Measurements from ENCODE around the gene NLGN3. TPM values are rescaled to one million over a fixed set of nuclear protein-coding genes. Genes with fewer than 3 reads are reported as not detected.

NLGN3 gene
- total and polyA plus RNA-seq, 8 donors, result 0.12 to 10.7 (median 0.71) TPM; not detected in 2

GRCh38 chrX:71151366-71151765, 6.7 kb downstream of the NLGN3 start:
- H3K4me1 ChIP-seq, result peaks cover 0 to 7% (median 3%) of the 10 kb centered on the region in 4 donors
- DNase-seq, result no peak
- TF ChIP-seq POLR2AphosphoS5 (IDR thresholded peaks at IDR 0.05) (no peak), POLR2A (IDR thresholded peaks at IDR 0.05) (no peak)
- no peaks in the 10 kb centered on the region for H3K27me3 ChIP-seq
- no peak overlapping the region for H3K27ac ChIP-seq
- intact Hi-C loops (cut with DNase I; ENCODE audit: low total_unique reads), result no loop called here
- no peaks in the 10 kb centered on the region for H3K36me3 ChIP-seq
- 69 to 83% (median 74%) methylated on average over 7 of the region's 7 CpGs for WGBS, 5 donors
- H3K4me3 ChIP-seq, result no peak overlapping the region
- no peaks in the 10 kb centered on the region for H3K9me3 ChIP-seq

- intact Hi-C loops (cut with DNase I; ENCODE audit: low total_unique reads), result no loop called here
- no peaks in the 10 kb centered on the region for H3K27me3 ChIP-seq
- WGBS, 5 donors, result 74 to 100% (median 90%) methylated on average over 4 to 7 of the region's 7 CpGs
Observed at GRCh38 chrX:71154196-71154595, 9.6 kb downstream of the NLGN3 start.

GRCh38 chrX:71154641-71155040, 10.0 kb downstream of the NLGN3 start:
- TF ChIP-seq POLR2A (IDR thresholded peaks at IDR 0.05) (no peak), CTCF (IDR thresholded peaks at IDR 0.05) (no peak), EP300 (IDR thresholded peaks at IDR 0.05) (no peak), POLR2AphosphoS5 (IDR thresholded peaks at IDR 0.05) (no peak)
- Histone ChIP-seq H3K36me3 (no peaks in the 10 kb centered on the region), H3K27ac (no peak overlapping the region), H3K4me1 (no peaks in the 10 kb centered on the region), H3K9me3 (no peaks in the 10 kb centered on the region), H3K4me3 (no peak overlapping the region), H3K27me3 (no peaks in the 10 kb centered on the region)
- intact Hi-C loops (cut with DNase I; ENCODE audit: low total_unique reads), result no loop called here
- DNase-seq, result no peak
- 37 to 75% (median 61%) methylated on average over 2 to 3 of the region's 3 CpGs; no CpG with 5 or more reads in 1 of the 5 donors for WGBS, 5 donors

More at GRCh38 chrX:71154196-71154595, 9.6 kb downstream of the NLGN3 start:
- no peak overlapping the region for H3K4me3 ChIP-seq
- no peaks in the 10 kb centered on the region for H3K9me3 ChIP-seq
- no peak for TF ChIP-seq CTCF (IDR thresholded peaks at IDR 0.05)
- no peak for TF ChIP-seq POLR2A (IDR thresholded peaks at IDR 0.05)
- no peak for TF ChIP-seq POLR2AphosphoS5 (IDR thresholded peaks at IDR 0.05)
- no peak for TF ChIP-seq EP300 (IDR thresholded peaks at IDR 0.05)
- H3K4me1 ChIP-seq, result no peaks in the 10 kb centered on the region
- DNase-seq, result no peak
- H3K27ac ChIP-seq, result no peak overlapping the region
- no peaks in the 10 kb centered on the region for H3K36me3 ChIP-seq

GRCh38 chrX:71158603-71159002, 14.0 kb downstream of the NLGN3 start:
- H3K9me3 ChIP-seq, result no peaks in the 10 kb centered on the region
- no peaks in the 10 kb centered on the region for H3K4me1 ChIP-seq
- no peak overlapping the region for H3K27ac ChIP-seq
- intact Hi-C loops (cut with DNase I; ENCODE audit: low total_unique reads), result no loop called here
- WGBS, 5 donors, result 78 to 94% (median 88%) methylated on average over 6 of the region's 6 CpGs
- no peaks in the 10 kb centered on the region for H3K36me3 ChIP-seq
- TF ChIP-seq POLR2AphosphoS5 (IDR thresholded peaks at IDR 0.05) (no peak), EP300 (IDR thresholded peaks at IDR 0.05) (no peak), POLR2A (IDR thresholded peaks at IDR 0.05) (no peak), CTCF (IDR thresholded peaks at IDR 0.05) (no peak)
- H3K27me3 ChIP-seq, result no peaks in the 10 kb centered on the region
- no peak overlapping the region for H3K4me3 ChIP-seq
- DNase-seq, result no peak

GRCh38 chrX:71159335-71159734, 14.7 kb downstream of the NLGN3 start:
- intact Hi-C loops (cut with DNase I; ENCODE audit: low total_unique reads), result no loop called here
- DNase-seq, result no peak
- H3K9me3 ChIP-seq, result no peaks in the 10 kb centered on the region
- H3K27ac ChIP-seq, result no peak overlapping the region
- H3K36me3 ChIP-seq, result no peaks in the 10 kb centered on the region
- no peaks in the 10 kb centered on the region for H3K4me1 ChIP-seq
- no peaks in the 10 kb centered on the region for H3K27me3 ChIP-seq
- H3K4me3 ChIP-seq, result no peak overlapping the region
- no peak for TF ChIP-seq EP300 (IDR thresholded peaks at IDR 0.05)
- TF ChIP-seq POLR2AphosphoS5 (IDR thresholded peaks at IDR 0.05), result no peak
- TF ChIP-seq POLR2A (IDR thresholded peaks at IDR 0.05), result no peak
- WGBS, 5 donors, result 62 to 83% (median 81%) methylated on average over 5 of the region's 5 CpGs
